ENCODE measurements around the gene VEGFA.

The VEGFA gene

DNA sequence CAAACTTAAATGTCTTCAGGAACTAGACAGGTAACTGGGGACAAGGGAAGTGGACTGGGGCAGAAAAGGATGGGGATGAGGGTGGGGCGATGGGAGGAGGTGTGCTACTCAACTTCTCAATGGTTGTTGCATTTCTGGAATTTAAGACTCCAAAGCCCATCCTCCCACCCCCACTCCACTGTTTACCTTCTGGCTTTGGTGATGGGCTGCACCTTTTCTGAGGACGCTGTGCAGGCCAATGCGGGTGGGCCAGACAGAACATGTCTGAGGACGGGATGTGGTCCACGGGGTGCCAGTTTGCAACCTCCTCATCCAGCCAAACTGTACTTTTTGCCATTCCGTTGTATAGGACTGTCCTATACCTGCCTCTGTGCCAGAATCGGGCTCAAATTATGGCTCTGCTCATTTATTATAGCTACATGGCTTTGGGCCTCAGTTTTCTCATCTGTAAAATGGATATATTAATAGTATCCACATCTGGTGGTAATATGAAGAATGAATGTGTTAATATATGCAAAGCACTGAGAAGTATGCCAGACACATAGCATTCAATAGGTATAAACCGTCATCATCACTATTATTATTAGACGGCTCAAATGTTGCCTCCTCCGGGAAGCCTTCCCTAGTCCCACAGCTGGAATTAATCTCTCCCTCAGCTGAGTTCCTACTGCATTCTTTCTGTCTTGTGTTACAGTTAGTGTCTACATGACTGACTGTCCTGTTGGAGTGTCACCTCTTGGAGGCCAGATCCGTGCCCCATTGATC, 31.0 kb upstream of the VEGFA start:
- DNase-seq (ENCODE audit: low read depth), result no peak

DNA sequence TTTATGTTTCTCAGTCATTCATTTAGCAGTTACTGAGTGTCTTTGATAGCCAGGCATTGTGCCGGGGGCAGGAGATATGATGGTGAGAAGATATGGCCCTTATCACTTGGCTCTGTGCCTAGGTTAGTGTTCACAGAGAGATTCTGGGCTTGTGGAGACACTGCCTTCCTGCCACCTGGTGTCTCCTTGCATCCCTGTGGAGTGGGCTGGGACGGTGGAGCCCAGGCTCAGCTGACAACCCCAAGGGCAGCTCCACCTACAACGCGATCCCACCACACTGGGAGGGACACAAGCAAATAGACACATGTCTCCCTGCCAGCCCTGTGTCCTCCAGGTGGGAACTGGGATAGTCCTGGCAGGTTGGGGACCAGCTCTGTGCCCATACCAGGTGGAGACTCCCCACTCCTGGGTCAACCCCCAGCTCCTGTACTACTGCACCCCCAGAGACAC, 30.3 kb upstream of the VEGFA start:
- no peak for DNase-seq (ENCODE audit: low read depth)

DNA sequence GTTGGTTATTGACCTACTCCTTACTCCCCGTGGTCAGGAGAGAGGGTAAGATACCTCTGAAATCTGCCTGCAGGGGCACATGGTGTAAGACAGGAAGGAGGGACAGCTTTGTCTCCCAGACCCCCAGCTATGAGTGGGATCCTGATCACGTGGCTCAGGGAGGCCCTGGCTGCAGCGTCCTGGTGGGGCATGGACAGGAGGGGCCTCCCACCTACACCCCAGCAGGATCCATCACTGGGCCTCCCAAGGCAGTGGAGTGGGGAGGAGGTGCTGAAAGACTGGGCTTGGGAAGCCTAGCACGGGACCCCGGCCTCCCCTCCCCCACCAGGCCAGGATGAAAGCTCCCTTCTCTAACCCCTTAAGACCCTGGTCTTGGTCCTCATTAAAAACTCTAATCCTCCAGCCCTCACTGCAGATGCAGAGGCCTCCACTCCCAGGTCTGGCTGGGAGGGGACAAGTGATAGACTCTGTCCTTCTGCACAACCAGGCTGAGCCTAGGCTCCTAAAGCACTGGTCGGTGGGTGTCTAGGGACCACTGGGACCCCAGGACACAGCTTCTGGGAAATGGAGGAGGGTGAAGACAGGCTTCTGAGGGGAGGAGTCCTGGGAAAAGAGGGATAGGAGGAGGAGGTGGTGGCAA, 29.6 kb upstream of the VEGFA start:
- DNase-seq (ENCODE audit: low read depth), result no peak

DNA sequence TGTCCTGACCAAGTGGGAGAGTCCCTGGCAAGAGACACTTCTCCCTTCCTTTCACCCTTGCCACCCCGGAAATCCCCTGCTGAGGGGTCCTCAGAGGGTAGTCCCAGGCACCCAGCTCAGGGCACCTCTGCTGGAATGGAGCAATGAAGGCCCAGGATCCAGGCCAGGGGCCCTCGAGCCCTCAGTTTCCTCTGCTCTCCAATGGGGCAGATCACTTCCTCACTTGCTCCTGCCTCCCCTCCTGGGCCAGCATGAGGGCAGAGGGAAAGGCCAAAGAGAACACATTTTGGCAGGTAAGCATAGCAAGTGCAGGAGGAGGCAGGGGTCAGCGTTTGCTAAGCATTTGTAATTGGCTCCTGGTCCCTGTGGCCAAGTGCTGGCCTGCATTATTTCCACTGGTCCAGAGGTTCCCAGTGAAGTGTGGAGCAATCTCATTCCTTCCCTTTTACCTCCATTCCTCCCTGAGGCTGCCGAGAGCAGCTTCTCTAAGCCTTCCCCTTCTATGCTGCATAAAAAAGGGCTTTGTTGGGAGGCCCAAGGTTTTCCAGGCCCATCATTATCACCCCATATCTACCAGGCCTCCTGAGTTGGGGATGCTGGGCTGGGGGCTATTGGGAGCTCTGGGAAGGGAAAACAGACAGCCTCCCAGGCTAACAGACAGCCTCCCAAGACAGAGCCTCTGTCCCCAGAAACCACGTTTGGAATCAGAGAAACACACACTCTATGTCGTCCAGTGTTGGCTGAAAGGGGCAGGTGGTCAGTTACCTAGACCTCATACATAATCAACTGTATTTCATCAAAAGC, 28.8 kb upstream of the VEGFA start:
- DNase-seq (ENCODE audit: low read depth), result no peak

DNA sequence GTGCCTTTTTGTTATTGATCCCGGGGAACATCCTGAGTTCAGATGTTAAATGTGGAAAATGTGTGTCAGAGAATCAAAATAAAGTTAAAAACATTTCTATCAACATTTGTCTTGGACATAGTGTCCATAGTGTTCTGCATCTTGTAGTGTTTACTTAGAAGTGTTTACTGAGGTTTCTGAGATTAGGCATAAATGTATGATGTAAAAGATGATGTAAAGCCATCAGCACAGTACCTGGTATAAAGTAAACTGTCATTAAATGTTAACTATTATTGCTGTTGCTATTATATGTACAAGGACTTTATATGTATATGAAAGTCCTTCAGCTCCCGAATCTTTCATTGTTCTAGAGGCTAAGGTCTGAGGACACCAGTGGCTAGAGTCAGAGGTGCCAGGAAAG, 28.2 kb upstream of the VEGFA start:
- no peak for DNase-seq (ENCODE audit: low read depth)

DNA sequence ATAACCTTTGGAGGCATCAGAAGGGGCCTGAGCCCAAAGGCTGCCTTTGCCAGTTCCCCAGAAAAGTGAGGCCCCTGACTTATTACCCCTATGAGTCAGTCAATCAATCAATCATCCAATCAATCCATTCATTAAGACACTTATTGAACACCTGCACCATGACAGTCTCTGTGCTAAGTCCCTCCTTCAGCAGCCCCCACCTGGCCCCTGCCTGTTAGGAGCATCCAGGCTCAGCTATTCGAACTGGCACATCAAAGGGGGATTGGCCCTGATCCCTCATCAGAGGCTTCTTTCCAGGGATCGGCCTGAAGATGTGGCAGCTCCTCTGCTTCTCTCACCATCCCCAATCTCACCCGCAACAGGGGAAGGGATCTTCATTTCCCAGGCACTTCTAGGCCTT, 27.7 kb upstream of the VEGFA start:
- no peak for DNase-seq (ENCODE audit: low read depth)

DNA sequence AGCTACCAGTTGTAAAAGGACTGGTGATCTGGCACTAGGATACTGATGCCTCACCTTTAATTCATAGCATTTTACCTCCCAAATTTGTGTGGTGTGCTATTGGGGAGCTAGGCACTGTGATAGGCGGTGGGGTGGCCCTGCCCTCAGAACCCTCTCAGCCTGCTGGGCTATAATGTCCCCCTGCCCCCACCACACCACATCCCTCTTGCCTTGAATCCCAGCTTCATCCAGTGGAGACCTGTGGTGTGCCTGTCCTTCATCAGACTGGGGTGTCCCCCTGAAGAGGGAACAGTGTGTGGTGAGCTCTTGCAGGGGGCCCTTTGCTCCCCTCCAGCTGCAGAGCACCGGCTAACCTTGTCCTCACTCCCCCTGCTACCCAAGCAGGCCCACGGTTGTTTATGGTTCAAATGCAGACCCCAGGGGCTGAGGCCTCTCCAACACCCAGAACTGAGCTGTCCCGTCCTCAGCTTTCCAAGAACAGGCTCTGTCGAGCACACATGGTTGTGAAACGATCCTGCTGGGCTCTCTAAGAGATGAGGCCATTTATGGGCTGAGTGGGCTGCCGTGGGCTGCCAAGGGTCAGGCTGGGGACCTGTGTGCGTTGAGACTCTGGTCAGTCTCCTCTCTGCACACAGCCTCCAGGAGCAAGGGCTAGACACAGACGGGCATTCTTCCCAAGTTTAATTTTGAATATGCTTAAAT, 26.9 kb upstream of the VEGFA start:
- DNase-seq (ENCODE audit: low read depth), result no peak

DNA sequence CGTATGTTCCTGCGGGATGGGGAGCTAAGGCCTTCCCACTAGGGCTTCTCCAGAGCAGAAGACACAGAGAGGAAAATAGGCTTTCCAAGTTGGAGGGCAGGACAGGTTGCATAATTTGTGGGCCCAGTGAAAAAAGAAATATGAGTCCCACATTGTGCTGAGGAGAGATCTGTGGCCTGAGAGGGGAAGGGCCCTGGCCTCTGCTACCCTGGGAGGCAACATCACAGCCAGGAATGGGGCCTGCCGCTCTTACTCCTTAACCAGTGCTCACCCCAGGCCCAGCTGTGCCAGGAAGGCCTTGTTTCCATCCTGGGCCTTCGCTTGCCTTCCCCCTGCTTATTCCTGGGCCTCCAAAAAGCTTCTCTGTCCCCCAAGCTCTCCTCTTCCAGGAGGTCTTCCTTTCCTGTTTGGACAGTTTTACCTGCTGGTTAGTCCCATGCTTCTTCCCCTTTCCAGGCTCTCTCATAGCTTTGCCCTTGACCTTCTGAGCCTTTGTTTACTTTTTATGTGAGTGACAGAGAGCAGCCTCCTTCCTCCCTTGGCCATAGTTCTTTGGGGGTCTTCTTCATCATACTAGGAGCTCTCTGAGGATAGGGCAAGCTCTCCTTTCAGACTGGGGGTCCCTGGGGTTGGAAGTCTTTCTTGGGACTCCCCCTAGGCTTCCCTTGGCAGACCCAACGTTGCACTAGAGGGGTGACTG, 26.2 kb upstream of the VEGFA start:
- DNase-seq (ENCODE audit: low read depth), result no peak

DNA sequence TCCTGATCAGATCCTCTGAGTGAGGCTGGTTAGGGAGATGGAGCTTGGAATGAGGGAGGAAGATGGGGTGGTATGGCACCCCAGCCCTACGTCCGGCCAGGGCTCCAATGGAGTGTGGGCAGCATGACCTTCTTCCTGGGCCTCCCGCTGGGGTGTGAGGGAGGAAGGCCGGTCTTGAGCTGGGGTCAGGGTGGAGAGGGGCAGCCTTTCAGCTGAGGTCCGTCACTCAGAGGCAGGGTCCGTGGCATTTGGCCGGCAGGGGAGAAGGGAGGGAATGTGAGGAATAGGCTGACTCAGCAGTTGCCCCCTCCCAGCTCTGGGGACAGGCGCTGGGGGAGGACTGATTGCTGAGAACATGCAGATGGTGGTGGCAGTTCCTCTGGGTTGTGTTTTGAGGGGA, 25.5 kb upstream of the VEGFA start:
- no peak for DNase-seq (ENCODE audit: low read depth)

DNA sequence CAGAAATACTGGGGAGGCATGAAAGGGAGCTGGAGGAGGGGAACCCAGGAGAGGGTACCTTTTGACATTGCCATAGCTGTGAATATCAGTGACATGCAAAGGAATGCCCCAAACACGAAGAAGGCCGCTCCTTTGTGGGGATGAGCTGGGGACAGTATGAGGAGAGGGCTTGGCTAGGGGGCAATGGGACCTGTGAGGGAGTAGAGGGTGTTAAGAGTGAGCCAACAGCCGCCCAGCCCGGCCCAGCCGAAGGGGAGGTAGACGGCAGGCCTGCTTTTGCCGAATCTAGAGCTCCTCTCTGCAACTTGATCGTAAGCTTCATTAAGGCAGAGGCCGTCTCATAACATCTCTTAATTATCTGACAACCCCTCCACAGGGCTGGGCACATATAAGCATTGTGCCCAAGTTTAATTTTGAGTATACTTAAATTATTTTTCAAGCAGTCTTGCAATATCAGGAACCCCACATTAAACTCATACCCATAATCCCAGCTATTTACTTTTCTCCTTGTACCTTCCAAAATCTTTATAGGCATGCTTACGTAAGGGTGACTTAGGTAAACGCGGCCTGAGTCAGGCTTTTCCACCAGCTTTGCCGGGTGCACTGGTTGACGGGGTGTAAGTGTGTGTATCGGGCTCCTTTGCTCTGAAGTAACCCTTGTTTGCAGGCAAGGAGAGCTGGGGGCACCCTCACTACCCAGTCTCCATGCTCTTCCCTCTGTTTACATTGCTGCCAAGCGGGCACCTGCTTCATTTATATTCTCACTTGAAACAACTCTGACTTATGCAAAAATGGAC, 24.9 kb upstream of the VEGFA start:
- DNase-seq (ENCODE audit: low read depth), result no peak

DNA sequence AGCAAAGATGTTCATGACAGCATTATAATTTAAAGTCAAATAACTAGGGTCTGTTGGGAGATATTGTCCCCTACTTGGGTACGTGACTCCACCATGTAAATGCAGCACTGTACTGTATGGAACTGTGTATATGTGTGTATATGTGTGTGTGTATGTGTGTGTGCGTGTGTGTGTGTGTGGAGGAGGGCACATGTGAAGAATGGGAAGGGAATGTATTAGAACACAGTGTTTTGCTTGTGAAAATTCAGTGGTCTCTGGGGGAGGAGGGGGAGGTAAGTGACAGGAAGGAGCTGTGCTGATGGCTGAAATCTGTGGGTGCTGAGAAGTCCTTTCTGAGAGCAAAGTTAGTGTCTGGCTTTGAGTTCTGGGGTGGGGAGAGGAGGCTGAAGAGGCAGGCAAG, 23.9 kb upstream of the VEGFA start:
- no peak for DNase-seq (ENCODE audit: low read depth)

DNA sequence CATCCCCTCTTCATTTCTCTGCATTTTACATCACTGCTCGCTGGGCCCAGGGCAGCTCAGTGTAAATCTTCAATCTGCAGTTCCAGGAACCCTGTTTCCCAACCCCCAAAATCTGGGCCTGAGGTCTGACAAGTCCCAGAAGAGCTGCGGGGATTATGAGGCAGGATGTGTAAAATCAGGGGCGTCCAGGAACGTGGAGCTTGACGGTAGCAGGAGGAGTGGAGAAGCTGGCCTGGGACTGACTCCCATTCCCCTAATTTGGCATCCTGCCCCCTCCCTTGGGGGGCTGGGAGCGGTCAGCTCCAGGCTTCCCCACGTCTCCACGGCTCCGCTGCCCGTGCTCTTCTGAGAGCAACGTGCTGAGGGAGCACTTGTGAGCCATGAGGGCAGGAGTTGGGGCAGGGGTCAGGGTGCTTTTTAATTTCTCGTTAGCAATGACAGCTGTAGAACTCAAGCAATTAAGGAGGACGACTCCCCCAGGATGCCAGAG, 23.4 kb upstream of the VEGFA start:
- DNase-seq (ENCODE audit: low read depth), result no peak

DNA sequence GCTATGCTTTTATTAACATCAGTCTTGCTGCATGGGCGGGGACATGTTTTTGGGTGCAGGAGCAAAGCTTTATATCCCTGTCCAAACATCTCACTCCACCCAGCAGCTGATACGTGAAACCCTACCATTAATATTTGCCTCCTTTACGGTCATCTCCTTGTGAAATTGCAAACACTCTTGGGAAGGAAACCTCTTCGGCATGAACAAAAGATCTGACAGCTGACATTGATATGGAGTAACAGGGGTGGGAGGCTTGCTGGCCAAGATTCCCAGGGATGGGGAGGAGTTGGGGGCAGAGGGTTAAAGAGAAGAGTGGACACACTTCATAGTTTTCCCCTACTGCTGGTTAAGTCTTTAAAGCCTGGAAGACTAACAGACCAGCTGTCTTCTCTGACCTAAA, 22.2 kb upstream of the VEGFA start:
- no peak for DNase-seq (ENCODE audit: low read depth)

DNA sequence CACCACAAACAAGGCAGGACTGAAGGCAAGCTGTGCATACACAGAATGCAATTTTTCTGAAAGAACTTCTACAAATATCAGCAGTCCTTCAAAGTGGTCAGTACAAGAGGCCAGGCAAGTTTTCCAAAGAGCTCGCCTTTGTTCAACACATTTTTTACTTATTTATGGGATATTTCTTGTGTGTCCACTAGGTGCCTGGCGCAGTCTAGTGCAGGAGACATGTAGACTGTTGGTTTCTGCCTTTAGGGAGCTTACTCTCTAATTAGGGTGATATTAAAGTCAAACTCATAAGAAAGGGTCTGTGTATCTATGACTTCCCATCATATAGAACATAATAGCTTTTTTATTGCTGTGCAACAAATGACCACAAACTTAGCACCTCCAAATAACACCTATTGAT, 21.2 kb upstream of the VEGFA start:
- no peak for DNase-seq (ENCODE audit: low read depth)

DNA sequence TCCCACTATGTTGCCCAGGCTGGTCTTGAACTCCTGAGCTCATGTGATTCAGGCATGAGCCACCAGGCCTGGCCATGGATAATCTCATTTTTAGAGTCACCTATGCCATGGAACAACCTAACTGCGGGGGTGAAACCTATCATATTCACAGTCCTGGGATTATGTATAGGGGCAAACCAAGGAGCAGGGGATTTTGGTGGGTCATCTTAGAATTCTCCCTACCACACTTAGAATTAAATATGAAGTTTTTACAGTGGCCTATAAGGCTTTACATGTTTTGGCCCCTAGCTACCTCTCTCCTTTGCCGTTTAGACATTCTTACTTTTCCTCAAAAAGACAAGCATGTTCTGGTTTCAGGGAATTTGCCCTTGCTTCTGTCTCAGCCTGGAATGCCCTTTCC, 20.6 kb upstream of the VEGFA start:
- no peak for DNase-seq (ENCODE audit: low read depth)

DNA sequence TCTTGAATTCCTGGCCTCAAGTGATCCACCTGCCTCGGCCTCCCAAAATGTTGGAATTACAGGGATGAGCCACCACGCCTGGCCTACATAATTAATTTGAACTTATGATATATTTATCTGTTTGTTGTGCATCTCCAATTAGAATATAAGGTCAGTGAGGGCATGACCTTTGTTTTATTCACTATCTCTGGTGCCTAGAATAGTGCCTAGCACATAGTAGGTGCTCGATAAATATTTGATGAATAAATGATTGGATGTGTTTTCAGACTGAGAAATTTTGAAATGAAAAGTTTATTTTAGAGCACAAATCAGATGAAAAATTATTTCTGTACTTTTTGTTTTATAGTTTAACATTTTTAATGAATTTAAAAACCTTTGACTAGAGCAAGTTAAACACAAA, 19.4 kb upstream of the VEGFA start:
- no peak for DNase-seq (ENCODE audit: low read depth)

DNA sequence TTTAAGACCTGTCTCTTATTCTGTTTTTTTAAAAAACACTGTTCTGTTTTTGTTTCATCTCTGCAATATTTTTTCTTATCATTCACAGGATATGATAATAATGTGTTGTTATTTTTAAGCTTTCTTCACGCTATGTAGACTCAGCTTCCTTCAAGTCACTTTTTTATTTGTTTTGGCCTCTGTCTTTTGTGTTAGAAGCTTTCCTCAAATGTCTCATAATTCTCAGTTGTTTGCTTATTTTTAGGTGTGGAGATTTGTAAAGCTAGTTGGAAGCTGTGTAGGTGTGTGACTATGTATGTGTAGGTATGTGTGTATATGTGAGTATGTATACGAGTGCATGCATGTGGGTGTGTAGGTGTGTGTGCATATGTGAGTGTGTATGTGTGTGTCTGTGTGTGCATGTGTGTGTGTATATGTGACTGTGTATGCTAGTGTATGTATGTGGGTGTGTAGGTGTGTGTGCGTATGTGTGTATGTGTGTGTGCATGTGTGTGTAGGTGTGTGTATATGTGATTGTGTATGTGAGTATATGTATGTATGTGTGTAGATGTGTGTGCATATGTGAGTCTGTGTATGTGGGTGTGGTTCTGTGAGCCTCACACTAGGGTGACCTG, 16.3 kb upstream of the VEGFA start:
- no peak for DNase-seq (ENCODE audit: low read depth)

DNA sequence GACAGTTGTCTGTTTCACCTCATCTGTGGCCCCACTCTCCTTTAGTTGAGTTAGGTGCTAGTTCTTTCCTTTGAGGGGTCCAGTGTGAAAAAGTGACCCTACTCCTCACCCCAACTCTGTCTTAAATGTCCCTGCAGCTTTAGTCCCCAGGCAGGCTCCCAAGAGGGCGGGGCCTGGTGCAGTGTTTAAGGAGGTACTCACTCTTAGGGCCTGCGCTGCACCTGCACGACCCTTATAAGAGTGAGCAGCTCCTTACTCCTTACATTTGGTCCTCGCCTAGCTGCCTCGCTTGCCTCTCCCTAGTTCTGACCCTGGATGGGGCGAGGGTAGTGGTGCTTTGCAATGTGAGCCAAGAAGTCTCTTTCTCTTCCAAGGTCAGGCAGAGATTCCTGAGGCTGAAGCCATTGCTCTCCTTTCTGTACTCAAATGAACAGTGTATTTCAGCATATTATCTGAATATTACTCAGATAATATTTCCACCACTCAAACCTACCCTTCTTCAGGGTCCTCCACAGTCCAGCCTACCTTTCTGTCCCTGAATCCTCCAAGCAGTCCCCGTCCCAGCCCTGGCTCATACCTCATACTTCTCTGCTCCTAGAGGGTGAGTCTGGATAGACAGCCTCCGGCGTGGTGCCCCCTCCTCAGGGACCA, 11.9 kb upstream of the VEGFA start:
- DNase-seq (ENCODE audit: low read depth), result no peak

DNA sequence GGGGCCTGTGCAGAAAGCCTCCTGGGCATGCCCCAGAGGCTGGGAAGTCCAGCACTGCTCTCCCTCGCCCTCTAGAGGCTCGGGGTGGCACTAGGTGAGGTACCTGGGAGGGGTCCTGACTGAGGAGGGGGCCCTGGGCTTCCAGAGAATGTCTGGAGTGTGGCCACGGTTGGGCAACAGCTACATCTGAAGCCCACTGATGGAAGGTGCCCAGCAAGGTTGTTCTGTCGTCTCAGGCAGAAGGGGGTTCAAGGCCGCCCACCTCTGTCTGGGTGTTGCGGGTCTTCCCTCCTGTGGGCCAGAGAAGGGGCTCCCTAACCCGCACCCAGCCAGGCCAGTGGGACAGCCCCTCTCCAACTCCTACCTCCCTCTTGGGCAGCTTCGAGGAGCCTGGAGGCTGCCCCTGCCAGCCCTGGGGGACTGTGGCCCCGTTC, 11.4 kb upstream of the VEGFA start:
- DNase-seq (ENCODE audit: low read depth), result no peak
